Measurements from ENCODE around the gene CDH6. TPM values are rescaled to one million over a fixed set of nuclear protein-coding genes. Genes with fewer than 3 reads are reported as not detected.

Gene CDH6
- total RNA-seq, 1 donor from 2014 or later, result 7.2 TPM

DNA sequence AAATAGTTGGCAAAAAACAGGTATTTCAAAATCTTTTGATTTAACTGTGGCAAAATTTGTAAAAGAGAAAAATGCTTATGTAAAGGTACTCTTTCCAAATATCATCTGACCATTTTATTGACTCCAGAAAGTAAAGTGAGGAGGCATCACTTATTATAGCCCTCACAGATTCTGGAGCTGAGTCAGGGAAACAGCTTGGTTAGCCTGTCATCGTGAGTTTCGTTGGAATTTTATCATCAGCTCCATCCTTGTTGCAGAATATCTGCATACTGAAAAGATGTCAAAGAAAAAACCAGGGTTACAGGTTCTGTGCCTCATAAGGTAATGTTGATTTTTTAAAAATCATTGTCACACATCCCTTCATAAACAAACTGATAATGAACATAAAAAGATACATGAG, 74.8 kb downstream of the CDH6 start:
- TF ChIP-seq, protein P1, sequence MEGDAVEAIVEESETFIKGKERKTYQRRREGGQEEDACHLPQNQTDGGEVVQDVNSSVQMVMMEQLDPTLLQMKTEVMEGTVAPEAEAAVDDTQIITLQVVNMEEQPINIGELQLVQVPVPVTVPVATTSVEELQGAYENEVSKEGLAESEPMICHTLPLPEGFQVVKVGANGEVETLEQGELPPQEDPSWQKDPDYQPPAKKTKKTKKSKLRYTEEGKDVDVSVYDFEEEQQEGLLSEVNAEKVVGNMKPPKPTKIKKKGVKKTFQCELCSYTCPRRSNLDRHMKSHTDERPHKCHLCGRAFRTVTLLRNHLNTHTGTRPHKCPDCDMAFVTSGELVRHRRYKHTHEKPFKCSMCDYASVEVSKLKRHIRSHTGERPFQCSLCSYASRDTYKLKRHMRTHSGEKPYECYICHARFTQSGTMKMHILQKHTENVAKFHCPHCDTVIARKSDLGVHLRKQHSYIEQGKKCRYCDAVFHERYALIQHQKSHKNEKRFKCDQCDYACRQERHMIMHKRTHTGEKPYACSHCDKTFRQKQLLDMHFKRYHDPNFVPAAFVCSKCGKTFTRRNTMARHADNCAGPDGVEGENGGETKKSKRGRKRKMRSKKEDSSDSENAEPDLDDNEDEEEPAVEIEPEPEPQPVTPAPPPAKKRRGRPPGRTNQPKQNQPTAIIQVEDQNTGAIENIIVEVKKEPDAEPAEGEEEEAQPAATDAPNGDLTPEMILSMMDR (IDR thresholded peaks at IDR 0.05), result no peak
- no peak overlapping the region for H3K27ac ChIP-seq
- no peaks in the 10 kb centered on the region for H3K36me3 ChIP-seq
- H3K4me1 ChIP-seq, result no peaks in the 10 kb centered on the region
- no peaks in the 10 kb centered on the region for H3K27me3 ChIP-seq (ENCODE audit: low read depth)
- ATAC-seq, result no peak
- H3K9me3 ChIP-seq, result no peaks in the 10 kb centered on the region
- H3K4me3 ChIP-seq, result no peak overlapping the region
- DNase-seq, result no peak
- intact Hi-C loops (cut with DNase I), result no loop called here

DNA sequence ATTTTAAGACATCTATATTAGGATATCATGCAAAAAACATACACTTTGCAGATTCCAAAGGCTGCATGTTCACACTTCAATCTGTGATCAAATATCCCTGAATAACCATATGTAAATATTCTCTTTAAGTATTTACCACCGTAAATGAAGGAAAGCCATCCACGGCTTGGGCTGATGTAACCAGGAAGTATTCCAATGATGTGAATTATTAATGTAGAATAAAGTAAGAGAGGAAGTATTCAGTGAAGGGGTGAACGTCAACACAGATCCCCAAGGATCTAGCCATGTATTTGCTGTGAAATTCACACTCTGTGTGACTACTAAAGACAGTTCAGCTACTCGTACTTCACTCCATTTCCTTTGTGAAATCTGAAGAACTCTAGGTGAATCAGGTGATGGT, 75.2 kb downstream of the CDH6 start:
- Histone ChIP-seq H3K9me3 (no peaks in the 10 kb centered on the region), H3K27ac (no peak overlapping the region), H3K4me1 (no peaks in the 10 kb centered on the region), H3K4me3 (no peak overlapping the region), H3K36me3 (no peaks in the 10 kb centered on the region), H3K27me3 (ENCODE audit: low read depth) (no peaks in the 10 kb centered on the region)
- intact Hi-C loops (cut with DNase I), result no loop called here
- ATAC-seq, result no peak
- no peak for DNase-seq
- TF ChIP-seq, protein P1 (IDR thresholded peaks at IDR 0.05), result no peak

DNA sequence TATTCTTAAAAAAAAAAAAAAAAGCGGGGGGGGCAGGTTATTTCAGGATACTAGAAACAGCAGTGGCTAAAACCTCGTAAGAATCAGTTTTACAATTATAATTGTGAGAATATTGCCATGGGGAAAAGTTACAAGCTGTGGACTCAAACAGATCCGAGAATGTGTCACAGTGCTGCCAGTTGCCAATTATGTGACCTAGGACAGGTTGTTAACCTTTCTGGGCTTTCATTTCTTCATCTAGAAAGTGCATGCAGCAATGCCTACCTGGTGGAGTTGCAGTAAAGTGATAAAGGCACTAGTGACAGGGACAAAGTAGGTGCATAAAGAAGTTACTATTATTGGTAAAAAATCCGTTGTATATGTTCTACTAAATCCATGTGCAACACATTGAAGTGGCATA, 75.8 kb downstream of the CDH6 start:
- Histone ChIP-seq H3K9me3 (no peaks in the 10 kb centered on the region), H3K27ac (no peak overlapping the region), H3K4me1 (no peaks in the 10 kb centered on the region), H3K27me3 (ENCODE audit: low read depth) (no peaks in the 10 kb centered on the region), H3K4me3 (no peak overlapping the region), H3K36me3 (no peaks in the 10 kb centered on the region)
- DNase-seq, result no peak
- intact Hi-C loops (cut with DNase I), result no loop called here
- ATAC-seq, result no peak
- TF ChIP-seq, protein P1 (IDR thresholded peaks at IDR 0.05), result no peak

DNA sequence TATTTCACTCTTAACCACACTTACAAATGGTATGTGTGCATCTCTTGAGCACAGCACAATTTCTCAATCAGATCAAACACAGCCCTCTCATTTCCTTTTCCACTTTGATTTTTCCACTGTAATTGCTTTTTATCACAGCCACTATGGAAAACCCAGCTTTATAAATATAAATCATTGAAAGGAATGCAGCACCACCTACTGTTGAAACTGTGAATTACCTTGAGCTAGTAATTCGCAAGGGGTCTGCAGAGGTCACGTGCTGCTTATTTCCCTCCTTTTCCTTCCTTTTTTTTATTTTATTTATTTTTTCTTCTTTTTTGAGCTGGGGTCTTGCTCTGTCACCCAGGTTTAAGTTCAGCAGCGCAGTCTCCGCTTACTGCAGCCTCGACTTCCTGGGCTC, 76.9 kb downstream of the CDH6 start:
- no peaks in the 10 kb centered on the region for H3K36me3 ChIP-seq
- TF ChIP-seq, protein P1 (IDR thresholded peaks at IDR 0.05), result peak; percentile 43
- no peaks in the 10 kb centered on the region for H3K4me1 ChIP-seq
- H3K9me3 ChIP-seq, result no peaks in the 10 kb centered on the region
- no peak overlapping the region for H3K27ac ChIP-seq
- H3K4me3 ChIP-seq, result no peak overlapping the region
- H3K27me3 ChIP-seq (ENCODE audit: low read depth), result no peaks in the 10 kb centered on the region
- ATAC-seq (no peak), DNase-seq (no peak)
- intact Hi-C loops (cut with DNase I), result no loop called here

DNA sequence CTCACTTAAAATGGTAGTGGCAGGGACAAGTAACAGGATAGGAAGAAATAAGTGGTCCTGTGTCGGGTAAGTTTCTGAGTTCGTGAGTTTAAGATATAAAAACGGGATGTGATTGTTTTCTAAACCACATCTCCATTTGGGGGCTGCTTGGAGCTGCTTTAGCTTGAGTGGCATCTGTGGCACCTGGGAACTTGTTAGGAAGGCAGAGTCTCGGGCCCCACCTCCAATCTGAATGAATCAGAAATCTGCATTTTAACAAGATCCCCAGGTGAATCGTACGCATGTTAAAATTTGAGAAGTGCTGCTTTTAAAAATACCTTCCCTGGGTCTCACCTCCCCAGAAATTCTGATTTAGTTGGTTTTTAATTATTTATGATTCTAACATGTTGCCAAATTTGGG, 78.1 kb downstream of the CDH6 start:
- Histone ChIP-seq H3K4me3 (no peak overlapping the region), H3K27me3 (ENCODE audit: low read depth) (no peaks in the 10 kb centered on the region), H3K36me3 (no peaks in the 10 kb centered on the region), H3K27ac (no peak overlapping the region), H3K4me1 (no peaks in the 10 kb centered on the region), H3K9me3 (no peaks in the 10 kb centered on the region)
- TF ChIP-seq, protein P1 (IDR thresholded peaks at IDR 0.05), result no peak
- ATAC-seq (no peak), DNase-seq (no peak)
- intact Hi-C loops (cut with DNase I), result no loop called here

DNA sequence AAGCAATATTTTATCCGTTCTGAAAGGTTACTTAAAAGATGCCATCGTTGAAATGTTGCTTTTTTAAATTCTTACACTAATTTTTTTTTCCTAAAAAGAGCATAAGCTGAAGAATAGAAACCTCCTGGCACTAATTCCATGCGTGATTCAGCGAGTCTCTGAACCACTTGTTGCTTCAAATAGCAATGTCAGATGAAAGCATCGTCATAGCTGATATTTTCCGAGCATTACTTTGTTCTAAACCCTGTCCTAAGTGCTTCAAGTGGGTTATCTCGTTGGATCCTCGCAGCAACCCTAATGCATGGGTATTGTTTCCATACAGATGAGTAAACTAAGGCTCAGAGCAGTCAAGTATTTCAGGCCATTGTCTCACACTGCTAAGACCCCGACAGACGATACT, 79.7 kb downstream of the CDH6 start:
- TF ChIP-seq, protein P1 (IDR thresholded peaks at IDR 0.05), result no peak
- Histone ChIP-seq H3K9me3 (no peaks in the 10 kb centered on the region), H3K36me3 (no peaks in the 10 kb centered on the region), H3K4me3 (no peak overlapping the region), H3K27me3 (ENCODE audit: low read depth) (no peaks in the 10 kb centered on the region), H3K4me1 (no peaks in the 10 kb centered on the region), H3K27ac (no peak overlapping the region)
- intact Hi-C loops (cut with DNase I), result no loop called here
- ATAC-seq (no peak), DNase-seq (no peak)

Data from lower lobe of right lung (tissue), 2 donors.